Trophoblast cell (in vitro differentiated cells and primary cell): ENCODE results near the gene LCN10.

ENCODE experiments used
- DNase-seq, 2 donors: peaks; one replicate each; pipeline ENCODE4 v3.0.0-alpha.2; 2016
- H2AFZ ChIP-seq: 2 replicates; pipeline ENCODE4 v1.6.1; 2013; ENCODE audit warnings: low read length, moderate library complexity, mild to moderate bottlenecking; ENCODE audit not compliant: insufficient read depth, poor library complexity
- H2AK5ac ChIP-seq: 2 replicates; pipeline ENCODE4 v1.6.1; 2013; ENCODE audit warnings: mild to moderate bottlenecking, low read length
- H2BK120ac ChIP-seq: 2 replicates; pipeline ENCODE4 v1.6.1; 2013; ENCODE audit warnings: low read length, mild to moderate bottlenecking, moderate library complexity; ENCODE audit not compliant: insufficient read depth, poor library complexity
- H2BK12ac ChIP-seq: 2 replicates; pipeline ENCODE4 v1.6.1; 2013; ENCODE audit warnings: mild to moderate bottlenecking, low read length, moderate library complexity
- H2BK5ac ChIP-seq: 2 replicates; pipeline ENCODE4 v1.6.1; 2013; ENCODE audit warnings: low read length, low read depth, moderate library complexity, mild to moderate bottlenecking; ENCODE audit not compliant: poor library complexity
- H3K14ac ChIP-seq: 2 replicates; pipeline ENCODE4 v1.6.1; 2013; ENCODE audit warnings: mild to moderate bottlenecking, low read length
- H3K18ac ChIP-seq: 2 replicates; pipeline ENCODE4 v1.6.1; 2013; ENCODE audit warnings: mild to moderate bottlenecking, low read length
- H3K23ac ChIP-seq: 2 replicates; pipeline ENCODE4 v1.6.1; 2013; ENCODE audit warnings: low read length
- H3K27ac ChIP-seq: 2 replicates; pipeline ENCODE4 v1.5.1; 2013; ENCODE audit warnings: low read depth, mild to moderate bottlenecking, inconsistent platforms, low read length, moderate library complexity
- H3K27me3 ChIP-seq: 2 replicates; pipeline ENCODE4 v1.6.1; 2013; ENCODE audit warnings: inconsistent platforms, mild to moderate bottlenecking, low read length, moderate library complexity; ENCODE audit not compliant: insufficient read depth
- H3K36me3 ChIP-seq, 2 experiments: 1 replicate in 1 of 2; 2 replicates in 1 of 2; pipeline ENCODE4 v1.6.1; 2013; ENCODE audit warnings: low read length in 2 of 2, mild to moderate bottlenecking in 2 of 2, moderate library complexity in 1 of 2; ENCODE audit not compliant: insufficient read depth in 2 of 2, control insufficient read depth in 1 of 2
- H3K4ac ChIP-seq: 2 replicates; pipeline ENCODE4 v1.6.1; 2013; ENCODE audit warnings: low read depth, mild to moderate bottlenecking, low read length, moderate library complexity
- H3K4me1 ChIP-seq, 2 experiments: 1 replicate in 1 of 2; 2 replicates in 1 of 2; pipeline ENCODE4 v1.6.1; 2013; ENCODE audit warnings: low read length in 2 of 2, mild to moderate bottlenecking in 2 of 2, moderate library complexity in 1 of 2; ENCODE audit not compliant: insufficient read depth in 2 of 2, control insufficient read depth in 1 of 2
- H3K4me2 ChIP-seq: 2 replicates; pipeline ENCODE4 v1.6.1; 2013; ENCODE audit warnings: inconsistent platforms, mild to moderate bottlenecking, low read length, moderate library complexity
- H3K4me3 ChIP-seq: 2 replicates; pipeline ENCODE4 v1.5.1; 2013; ENCODE audit warnings: mild to moderate bottlenecking, low read depth, low read length, inconsistent platforms
- H3K79me1 ChIP-seq: one replicate; pipeline ENCODE4 v1.6.1; 2013; ENCODE audit warnings: low read length
- H3K79me2 ChIP-seq: 2 replicates; pipeline ENCODE4 v1.6.1; 2013; ENCODE audit warnings: low read length, mild to moderate bottlenecking; ENCODE audit not compliant: control insufficient read depth, insufficient read depth, poor library complexity
- H3K9ac ChIP-seq: 2 replicates; pipeline ENCODE4 v1.6.1; 2013; ENCODE audit warnings: mild to moderate bottlenecking, low read length
- H3K9me3 ChIP-seq: 2 replicates; pipeline ENCODE4 v1.6.1; 2013; ENCODE audit warnings: low read depth, mild to moderate bottlenecking, control low read depth, inconsistent platforms, low read length; ENCODE audit not compliant: insufficient read depth
- H4K12ac ChIP-seq: 2 replicates; pipeline ENCODE4 v1.6.1; 2013; ENCODE audit warnings: low read depth, mild to moderate bottlenecking, low read length, moderate library complexity
- H4K8ac ChIP-seq: 2 replicates; pipeline ENCODE4 v1.6.1; 2013; ENCODE audit warnings: low read depth, mild to moderate bottlenecking, low read length, moderate library complexity
- H4K91ac ChIP-seq: one replicate; pipeline ENCODE4 v1.6.1; 2013; ENCODE audit warnings: low read depth, mild to moderate bottlenecking, low read length, moderate library complexity
- WGBS: extraction: QIAGEN DNeasy Blood & Tissue Kit; methylation state at CpG from one replicate; pipeline ENCODE4 v1.1.7; 2013; ENCODE audit warnings: missing lambda C conversion rate; ENCODE audit not compliant: insufficient read length, insufficient coverage; ENCODE audit errors: extremely low coverage; 5-methylcytosine and 5-hydroxymethylcytosine counted together

The LCN10 gene

DNA sequence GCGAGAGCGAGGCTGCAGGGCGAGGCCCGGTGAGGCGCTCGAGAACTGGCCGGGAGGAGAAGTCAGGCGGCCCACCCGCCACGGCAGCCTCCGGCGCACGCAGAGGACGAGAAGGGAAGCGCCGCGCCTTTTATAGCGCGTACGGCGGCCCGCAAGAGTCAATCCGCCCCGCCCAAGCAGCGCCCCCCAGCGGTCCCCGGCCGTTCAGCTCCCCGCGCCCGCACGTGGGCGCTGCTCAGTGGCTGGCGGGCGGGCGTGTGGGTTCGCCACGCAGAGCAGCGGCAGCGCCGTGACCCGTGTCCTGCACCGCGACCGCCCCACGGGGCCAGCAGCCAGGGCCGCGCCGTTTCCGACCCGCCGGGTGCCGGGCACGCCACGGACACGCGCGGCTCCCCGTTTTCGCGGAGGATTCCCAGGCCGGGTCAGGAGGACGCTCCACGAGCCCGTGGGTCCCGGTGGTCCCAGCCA, 14.6 kb downstream of the LCN10 start:
- peak overlapping the region; percentile 89 for H4K91ac ChIP-seq

GRCh38 chr9:136726631-136727191, 16.0 kb downstream of the LCN10 start:
- peak in 1 of 2 donors; percentile 55 for DNase-seq
- Histone ChIP-seq H3K9ac (no peak overlapping the region), H3K14ac (no peak overlapping the region), H3K4me1 (peaks cover 14 to 18% of the 10 kb centered on the region in 2 experiments), H3K4me3 (no peak overlapping the region), H2AK5ac (no peak overlapping the region), H2BK120ac (no peak overlapping the region), H3K9me3 (peaks cover 3% of the 10 kb centered on the region), H3K27me3 (no peaks in the 10 kb centered on the region), H4K8ac (no peak overlapping the region), H3K4ac (peak overlapping the region; percentile 4), H3K79me1 (peaks cover 19% of the 10 kb centered on the region), H2AFZ (no peak overlapping the region), H2BK12ac (no peak overlapping the region), H4K91ac (no peak overlapping the region), H3K36me3 (peaks cover 46 to 47% of the 10 kb centered on the region in 2 experiments), H3K79me2 (peaks cover 12% of the 10 kb centered on the region), H3K27ac (no peak overlapping the region), H3K18ac (no peak overlapping the region), H2BK5ac (no peak overlapping the region), H3K23ac (no peak overlapping the region), H3K4me2 (peak overlapping the region; percentile 93), H4K12ac (no peak overlapping the region)
- WGBS = no CpG with 5 or more reads among the region's 18 CpGs

More for the DNA sequence above, 14.6 kb downstream of the LCN10 start:
- H3K9me3 ChIP-seq = peaks cover 6% of the 10 kb centered on the region
- H2AFZ ChIP-seq = peak overlapping the region; percentile 89
- H3K4me2 ChIP-seq = peak overlapping the region; percentile 93
- peaks cover 19% of the 10 kb centered on the region for H3K79me1 ChIP-seq
- H3K18ac ChIP-seq = peak overlapping the region; percentile 83
- no peak overlapping the region for H3K27ac ChIP-seq
- no peak overlapping the region for H3K23ac ChIP-seq
- no CpG with 5 or more reads among the region's 66 CpGs for WGBS
- peak overlapping the region; percentile 94 for H4K8ac ChIP-seq
- peak; percentile 54 to 80 for DNase-seq
- peak overlapping the region; percentile 55 for H2BK5ac ChIP-seq
- H3K4me3 ChIP-seq = peak overlapping the region; percentile 94
- H2BK120ac ChIP-seq = peak overlapping the region; percentile 87
- peaks cover 32 to 33% of the 10 kb centered on the region in 2 experiments for H3K36me3 ChIP-seq
- H2AK5ac ChIP-seq = peak overlapping the region; percentile 45
- peak overlapping the region; percentile 82 for H3K4ac ChIP-seq
- peak overlapping the region; percentile 11 for H2BK12ac ChIP-seq
- H3K27me3 ChIP-seq = no peaks in the 10 kb centered on the region
- peak overlapping the region; percentile 94 for H3K14ac ChIP-seq
- H3K9ac ChIP-seq = peak overlapping the region; percentile 94
- H3K4me1 ChIP-seq = peaks cover 14 to 18% of the 10 kb centered on the region in 2 experiments
- H4K12ac ChIP-seq = peak overlapping the region; percentile 97
- H3K79me2 ChIP-seq = peaks cover 12% of the 10 kb centered on the region

- no peak overlapping the region for H3K9ac ChIP-seq
- no peak overlapping the region for H4K91ac ChIP-seq
- H3K4me2 ChIP-seq = peak overlapping the region; percentile 93
- H3K23ac ChIP-seq = no peak overlapping the region
- no peak overlapping the region for H2BK120ac ChIP-seq
- no peak overlapping the region for H2BK12ac ChIP-seq
- H3K27ac ChIP-seq = peak overlapping the region; percentile 56
- peak overlapping the region; percentile 13 for H3K4ac ChIP-seq
- H2BK5ac ChIP-seq = peak overlapping the region; percentile 4
- H3K18ac ChIP-seq = peak overlapping the region; percentile 23
- no peak for DNase-seq
- H3K79me1 ChIP-seq = peaks cover 19% of the 10 kb centered on the region
- peaks cover 3% of the 10 kb centered on the region for H3K9me3 ChIP-seq
- peak overlapping the region; percentile 9 for H4K12ac ChIP-seq
- H3K4me1 ChIP-seq = peaks cover 14 to 18% of the 10 kb centered on the region in 2 experiments
- no peak overlapping the region for H4K8ac ChIP-seq
- H3K27me3 ChIP-seq = no peaks in the 10 kb centered on the region
- H2AK5ac ChIP-seq = no peak overlapping the region
- peaks cover 52 to 53% of the 10 kb centered on the region in 2 experiments for H3K36me3 ChIP-seq
- no peak overlapping the region for H2AFZ ChIP-seq
- peak overlapping the region; percentile 36 for H3K14ac ChIP-seq
- WGBS = no CpG with 5 or more reads among the region's 16 CpGs
- H3K4me3 ChIP-seq = no peak overlapping the region
- peaks cover 12% of the 10 kb centered on the region for H3K79me2 ChIP-seq
These were observed 16.6 kb downstream of the LCN10 start for GRCh38 chr9:136726118-136726517.

DNA sequence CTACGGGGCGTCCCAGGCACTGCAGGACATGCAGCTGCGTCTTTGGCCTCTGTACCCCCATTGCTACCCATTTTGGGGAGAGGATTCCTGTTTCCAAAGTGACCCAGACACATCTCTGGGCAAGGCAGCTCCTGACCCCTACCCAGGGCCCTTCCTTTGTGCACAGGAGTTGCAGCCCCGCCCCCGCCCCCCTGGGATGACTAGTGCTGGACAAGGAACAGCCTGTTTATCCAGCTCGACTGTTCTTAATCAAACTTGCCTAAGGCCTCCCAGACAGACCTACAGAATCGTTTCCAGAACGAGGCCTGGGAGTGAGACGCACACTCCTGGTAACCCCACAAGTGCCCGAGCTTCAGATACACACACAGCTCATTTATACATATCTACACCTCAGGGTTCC, 17.1 kb downstream of the LCN10 start:
- WGBS = no CpG with 5 or more reads among the region's 10 CpGs
- Histone ChIP-seq H3K36me3 (peaks cover 54 to 55% of the 10 kb centered on the region in 2 experiments), H3K4ac (no peak overlapping the region), H2BK5ac (peak overlapping the region; percentile 4), H3K4me1 (peaks cover 14 to 18% of the 10 kb centered on the region in 2 experiments), H3K14ac (no peak overlapping the region), H2AFZ (no peak overlapping the region), H3K4me2 (peak overlapping the region; percentile 93), H4K91ac (no peak overlapping the region), H4K12ac (no peak overlapping the region), H3K27ac (peak overlapping the region; percentile 56), H3K79me2 (peaks cover 12% of the 10 kb centered on the region), H4K8ac (no peak overlapping the region), H3K18ac (no peak overlapping the region), H3K27me3 (no peaks in the 10 kb centered on the region), H3K79me1 (peaks cover 19% of the 10 kb centered on the region), H3K23ac (no peak overlapping the region), H3K4me3 (no peak overlapping the region), H2BK12ac (no peak overlapping the region), H2AK5ac (no peak overlapping the region), H2BK120ac (no peak overlapping the region), H3K9me3 (peaks cover 3% of the 10 kb centered on the region), H3K9ac (peak overlapping the region; percentile 12)
- DNase-seq = peak in 1 of 2 donors; percentile 22
